CD4-positive, alpha-beta memory T cell (primary cell): ENCODE data around the gene CLEC5A. TPM values are rescaled to one million over a fixed set of nuclear protein-coding genes. Genes with fewer than 3 reads are reported as not detected.

Source experiments
- CTCF ChIA-PET: fragments of 350-600 bp; sonication (Branson Sonifier 250); formaldehyde crosslinking; loops from one replicate; lab custom pipeline; 2021; ENCODE audit warnings: inconsistent platforms; ENCODE audit not compliant: partially characterized antibody; lab: Charles Lee
- POLR2A ChIA-PET: fragments of 350-600 bp; sonication (Branson Sonifier 250); formaldehyde crosslinking; loops from one replicate; lab custom pipeline; 2021; ENCODE audit not compliant: partially characterized antibody; lab: Charles Lee
- DNase-seq, 5 donors: peaks; one replicate each; pipeline versions ENCODE4 v3.0.0 to v3.0.0-alpha.2; 2020 to 2022; ENCODE audit warnings: mixed read lengths in 1 of 5
- H3K27ac ChIP-seq: one replicate; pipeline ENCODE4 v1.7.0; 2013; ENCODE audit warnings: low read depth, low read length
- H3K27me3 ChIP-seq: 2 replicates; pipeline ENCODE4 v1.7.0; 2013; ENCODE audit warnings: mild to moderate bottlenecking, low read length, moderate library complexity; ENCODE audit not compliant: insufficient read depth
- H3K36me3 ChIP-seq: 2 replicates; pipeline ENCODE4 v1.7.0; 2013; ENCODE audit warnings: mild to moderate bottlenecking, low read length, moderate library complexity; ENCODE audit not compliant: insufficient read depth
- H3K4me1 ChIP-seq: 2 replicates; pipeline ENCODE4 v1.7.0; 2013; ENCODE audit warnings: mild to moderate bottlenecking, low read length, moderate library complexity; ENCODE audit not compliant: insufficient read depth
- H3K4me3 ChIP-seq, 2 donors: one replicate each; pipeline ENCODE4 v1.7.0; 2013; ENCODE audit warnings: low read length in 2 of 2, mild to moderate bottlenecking in 1 of 2
- H3K9me3 ChIP-seq, 2 donors: one replicate each; pipeline ENCODE4 v1.7.0; 2013; ENCODE audit warnings: low read length in 2 of 2, control low read depth in 1 of 2; ENCODE audit not compliant: control insufficient read depth in 1 of 2
- H3K27ac Mint-ChIP-seq, 7 donors: one replicate each; pipeline ENCODE4 v1.8.0; 2020 to 2021; ENCODE audit warnings: mixed read lengths in 7 of 7, mild to moderate bottlenecking in 6 of 7, inconsistent platforms in 3 of 7, moderate library complexity in 3 of 7
- H3K27me3 Mint-ChIP-seq, 2 donors: one replicate each; pipeline ENCODE4 v1.8.0; 2020 to 2021; ENCODE audit warnings: mixed read lengths in 2 of 2
- H3K36me3 Mint-ChIP-seq, 2 donors: one replicate each; pipeline ENCODE4 v1.8.0; 2020 to 2021; ENCODE audit warnings: mixed read lengths in 2 of 2, inconsistent platforms in 1 of 2, mild to moderate bottlenecking in 1 of 2
- H3K4me1 Mint-ChIP-seq, 4 donors: one replicate each; pipeline ENCODE4 v1.8.0; 2020 to 2021; ENCODE audit warnings: mixed read lengths in 4 of 4, mild to moderate bottlenecking in 1 of 4
- H3K4me3 Mint-ChIP-seq, 8 donors: one replicate each; pipeline ENCODE4 v1.8.0; 2020 to 2021; ENCODE audit warnings: mixed read lengths in 8 of 8, mild to moderate bottlenecking in 7 of 8, moderate library complexity in 6 of 8, inconsistent platforms in 3 of 8
- H3K9me3 Mint-ChIP-seq, 8 donors: one replicate each; pipeline ENCODE4 v1.8.0; 2020 to 2021; ENCODE audit warnings: mixed read lengths in 8 of 8, mild to moderate bottlenecking in 5 of 8, inconsistent platforms in 3 of 8, moderate library complexity in 1 of 8
- intact Hi-C: fragments of 100-400 bp; cut with micrococcal nuclease; formaldehyde crosslinking; loops from one replicate; pipeline ENCODE4 v1.15.1; 2023
- polyA plus RNA-seq, 2 donors: library from polyadenylated mRNA; unstranded; fragments of 300-500 nt; fragmentation: Illumina TruSeq; gene quantifications; one replicate each; pipeline ENCODE4 v1.2.3, GENCODE V29; 2021
- total RNA-seq, 2 experiments: library from RNA; stranded (reverse); gene quantifications; one replicate each; pipeline ENCODE4 v1.2.3, GENCODE V29; 2021

The CLEC5A gene
- total and polyA plus RNA-seq, 4 experiments from 2014 or later = 0.84 to 0.94 TPM; not detected in 2

DNA sequence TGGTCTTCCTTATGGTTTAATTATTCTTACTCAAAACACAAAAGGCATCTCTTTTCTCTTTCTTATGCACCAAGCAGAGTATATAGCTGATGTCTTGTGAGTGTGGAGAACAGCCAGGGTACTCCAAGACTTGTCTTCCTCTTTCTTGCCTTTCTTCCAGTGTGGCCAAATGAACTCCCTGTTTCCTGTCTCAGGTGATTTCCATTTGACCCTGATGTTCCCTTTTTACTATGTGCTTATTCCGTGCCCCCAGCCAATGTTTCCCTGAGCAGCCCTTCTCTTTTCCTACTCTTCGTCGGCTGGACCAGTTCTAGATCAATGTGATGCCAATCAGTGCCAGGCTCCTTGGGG is 18.0 kb downstream of the CLEC5A start:
- no peaks in the 10 kb centered on the region for H3K36me3 Mint-ChIP-seq
- intact Hi-C loops = no loop called here
- Histone ChIP-seq H3K27ac (no peak overlapping the region), H3K9me3 (no peaks in the 10 kb centered on the region), H3K4me3 (no peak overlapping the region), H3K36me3 (no peaks in the 10 kb centered on the region), H3K27me3 (no peaks in the 10 kb centered on the region), H3K4me1 (no peaks in the 10 kb centered on the region)
- ChIA-PET POLR2A (no interaction called here), CTCF (no interaction called here)
- no peak overlapping the region for H3K27ac Mint-ChIP-seq
- H3K4me1 Mint-ChIP-seq = no peaks in the 10 kb centered on the region
- H3K4me3 Mint-ChIP-seq = no peak overlapping the region
- H3K27me3 Mint-ChIP-seq = peaks cover 0 to 7% of the 10 kb centered on the region in 2 donors
- H3K9me3 Mint-ChIP-seq = peaks cover 0 to 18% (median 11%) of the 10 kb centered on the region in 8 donors
- no peak for DNase-seq

DNA sequence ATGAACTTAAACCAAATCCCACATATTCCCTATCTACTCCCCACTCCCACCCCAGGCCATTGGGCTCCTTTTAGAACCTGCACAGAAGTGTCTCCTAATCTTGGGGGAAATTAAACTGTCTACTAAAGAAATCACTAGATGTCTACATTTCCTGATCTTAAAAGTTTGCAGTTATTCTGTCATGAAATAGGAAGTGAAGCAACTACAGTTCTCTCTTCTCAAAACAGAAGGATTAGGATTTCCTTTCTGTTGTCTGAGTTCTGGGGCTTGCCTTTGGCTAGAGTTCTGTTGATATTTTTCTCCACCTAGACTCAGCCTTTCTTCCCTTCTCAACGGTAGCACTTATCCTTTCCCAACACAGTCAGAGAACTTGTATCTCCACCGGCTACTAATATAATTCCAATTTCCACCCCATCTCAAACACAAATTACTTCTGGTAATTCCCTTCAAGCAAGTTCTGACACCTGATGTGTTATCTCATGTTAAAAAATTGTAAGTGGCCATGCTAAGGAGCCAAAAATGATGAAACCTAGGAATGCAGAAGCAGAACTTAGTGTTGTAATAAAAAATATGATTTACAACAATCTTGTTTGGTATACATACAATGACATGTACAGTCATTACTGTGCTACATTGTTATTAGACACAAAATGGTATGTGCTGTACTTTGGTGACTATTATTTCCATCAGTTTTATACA is 18.5 kb downstream of the CLEC5A start:
- Histone ChIP-seq H3K27me3 (no peaks in the 10 kb centered on the region), H3K36me3 (no peaks in the 10 kb centered on the region), H3K27ac (no peak overlapping the region), H3K4me3 (no peak overlapping the region), H3K9me3 (no peaks in the 10 kb centered on the region), H3K4me1 (no peaks in the 10 kb centered on the region)
- H3K27ac Mint-ChIP-seq = no peak overlapping the region
- H3K4me3 Mint-ChIP-seq = no peak overlapping the region
- ChIA-PET POLR2A (no interaction called here), CTCF (no interaction called here)
- H3K4me1 Mint-ChIP-seq = no peaks in the 10 kb centered on the region
- no peaks in the 10 kb centered on the region for H3K36me3 Mint-ChIP-seq
- intact Hi-C loops = no loop called here
- peaks cover 0 to 18% (median 11%) of the 10 kb centered on the region in 8 donors for H3K9me3 Mint-ChIP-seq
- no peak for DNase-seq
- peaks cover 0 to 7% of the 10 kb centered on the region in 2 donors for H3K27me3 Mint-ChIP-seq

DNA sequence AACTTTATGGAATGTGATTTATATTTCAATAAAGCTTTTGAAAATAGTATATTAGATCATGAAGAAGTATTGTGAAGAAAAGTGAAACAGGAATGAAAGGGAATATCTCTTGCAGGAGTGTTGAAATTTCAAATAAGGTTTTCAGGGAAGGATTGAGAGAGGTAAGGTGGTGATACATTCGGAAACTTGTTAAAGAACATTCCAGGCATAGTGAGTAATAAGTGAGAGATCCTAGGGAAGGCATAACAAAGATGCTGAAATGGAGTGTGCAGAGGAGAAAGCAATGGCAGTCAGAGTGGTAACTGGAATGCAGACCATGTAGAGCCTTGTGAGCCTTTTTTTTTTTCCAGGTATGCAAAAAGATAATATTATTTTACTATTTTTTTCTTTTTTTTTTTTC is 26.5 kb downstream of the CLEC5A start:
- DNase-seq = no peak
- H3K36me3 ChIP-seq = no peaks in the 10 kb centered on the region
- no peak overlapping the region for H3K4me3 ChIP-seq
- Mint-ChIP-seq H3K36me3 (no peaks in the 10 kb centered on the region), H3K4me1 (no peaks in the 10 kb centered on the region), H3K4me3 (no peak overlapping the region), H3K27me3 (no peaks in the 10 kb centered on the region), H3K27ac (no peak overlapping the region), H3K9me3 (peaks cover 0 to 5% (median 3%) of the 10 kb centered on the region in 8 donors)
- no peaks in the 10 kb centered on the region for H3K27me3 ChIP-seq
- intact Hi-C loops = no loop called here
- H3K4me1 ChIP-seq = no peaks in the 10 kb centered on the region
- H3K9me3 ChIP-seq = no peaks in the 10 kb centered on the region
- ChIA-PET POLR2A (no interaction called here), CTCF (no interaction called here)
- H3K27ac ChIP-seq = no peak overlapping the region

DNA sequence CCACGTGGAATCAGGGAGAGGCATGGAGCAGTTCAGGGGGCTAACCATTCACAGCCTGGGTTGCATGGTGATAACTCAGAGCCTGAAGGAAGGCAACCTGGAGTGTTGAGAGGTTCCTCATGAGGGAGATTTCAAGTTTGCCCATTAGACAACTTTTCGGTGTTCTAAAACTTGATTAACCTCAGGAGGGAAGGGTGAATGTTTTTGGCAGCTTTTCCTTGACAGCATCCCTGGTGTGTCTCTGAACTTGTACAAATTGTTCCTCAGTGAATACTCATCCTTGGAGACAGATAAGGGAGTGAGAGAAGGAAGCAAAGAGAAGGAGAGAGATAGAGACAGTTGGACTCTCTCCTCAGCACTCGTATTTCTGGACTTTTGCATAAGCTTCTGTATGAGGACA is 30.7 kb downstream of the CLEC5A start, which contains the start of gene OR9A4:
Gene OR9A4, plus strand, starts transcription at position 301 of the 400 bp plus-strand sequence. CDS start 2,477 bp downstream, outside the sequence.
- H3K27ac Mint-ChIP-seq = no peak within 1 kb of the TSS
- H3K4me1 ChIP-seq = no peaks in the 10 kb centered on the region
- no peak for DNase-seq
- H3K27me3 Mint-ChIP-seq = peaks cover 0 to under 1% of the 10 kb centered on the region in 2 donors
- H3K36me3 Mint-ChIP-seq = no peaks in the 10 kb centered on the region
- peaks cover 0 to 5% (median 3%) of the 10 kb centered on the region in 8 donors for H3K9me3 Mint-ChIP-seq
- POLR2A ChIA-PET = no interaction called here
- intact Hi-C loops = no loop called here
- no peaks in the 10 kb centered on the region for H3K36me3 ChIP-seq
- no peaks in the 10 kb centered on the region for H3K27me3 ChIP-seq
- H3K4me1 Mint-ChIP-seq = no peaks in the 10 kb centered on the region
- no peaks in the 10 kb centered on the region for H3K9me3 ChIP-seq
- no peak within 1 kb of the TSS for H3K4me3 Mint-ChIP-seq
- CTCF ChIA-PET = no interaction called here
- no peak within 1 kb of the TSS for H3K4me3 ChIP-seq
- H3K27ac ChIP-seq = no peak within 1 kb of the TSS

DNA sequence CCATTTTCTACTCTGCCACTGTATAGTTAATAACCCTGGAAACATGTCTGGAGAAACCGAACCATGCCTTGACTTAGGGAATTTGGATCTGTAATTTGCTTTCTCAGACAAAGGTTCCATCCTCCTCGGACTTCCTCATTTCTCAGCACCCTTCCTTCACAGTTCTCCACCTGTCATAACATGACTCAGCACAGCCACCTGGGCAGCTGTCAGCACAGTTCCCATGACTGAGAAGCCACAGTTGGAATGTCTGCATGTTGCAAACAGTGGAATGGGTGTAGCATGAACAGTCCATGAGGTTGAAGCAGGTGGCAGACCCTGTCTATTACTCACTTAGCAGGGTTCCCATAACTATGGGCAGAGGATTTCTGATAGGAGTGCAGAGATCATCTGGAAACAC is 31.2 kb downstream of the CLEC5A start:
- H3K27ac ChIP-seq = no peak overlapping the region
- no peak overlapping the region for H3K4me3 Mint-ChIP-seq
- peaks cover 0 to 5% (median 3%) of the 10 kb centered on the region in 8 donors for H3K9me3 Mint-ChIP-seq
- POLR2A ChIA-PET = no interaction called here
- H3K36me3 Mint-ChIP-seq = no peaks in the 10 kb centered on the region
- H3K27ac Mint-ChIP-seq = no peak overlapping the region
- H3K36me3 ChIP-seq = no peaks in the 10 kb centered on the region
- H3K9me3 ChIP-seq = no peaks in the 10 kb centered on the region
- DNase-seq = no peak
- H3K27me3 ChIP-seq = no peaks in the 10 kb centered on the region
- intact Hi-C loops = no loop called here
- CTCF ChIA-PET = no interaction called here
- no peaks in the 10 kb centered on the region for H3K4me1 Mint-ChIP-seq
- H3K27me3 Mint-ChIP-seq = peaks cover 0 to 6% of the 10 kb centered on the region in 2 donors
- H3K4me1 ChIP-seq = no peaks in the 10 kb centered on the region
- no peak overlapping the region for H3K4me3 ChIP-seq

DNA sequence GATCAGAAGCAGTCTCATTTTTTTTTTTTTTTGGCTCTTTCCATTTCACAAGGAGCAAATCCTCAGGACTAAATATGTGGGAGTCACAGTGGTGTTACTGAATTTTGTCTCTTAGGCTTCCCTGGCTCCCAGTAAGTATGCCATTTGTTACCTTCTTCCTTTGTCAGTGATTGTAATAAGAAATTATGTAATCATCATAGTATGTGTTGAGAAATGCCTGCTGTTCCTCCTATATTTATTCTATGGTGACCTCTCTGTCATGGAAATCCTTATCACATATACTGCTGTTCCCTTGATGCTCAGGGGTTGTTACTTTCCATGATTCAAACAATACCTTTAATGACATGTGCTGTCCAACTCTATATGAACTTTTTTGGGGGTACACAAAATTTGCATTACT is 35.4 kb downstream of the CLEC5A start:
- intact Hi-C loops = no loop called here
- H3K36me3 ChIP-seq = no peaks in the 10 kb centered on the region
- H3K27ac Mint-ChIP-seq = no peak overlapping the region
- no peak overlapping the region for H3K4me3 Mint-ChIP-seq
- H3K4me1 Mint-ChIP-seq = no peaks in the 10 kb centered on the region
- ChIA-PET POLR2A (no interaction called here), CTCF (no interaction called here)
- H3K27me3 ChIP-seq = no peaks in the 10 kb centered on the region
- H3K9me3 Mint-ChIP-seq = peaks cover 0 to 3% (median 0%) of the 10 kb centered on the region in 8 donors
- no peaks in the 10 kb centered on the region for H3K4me1 ChIP-seq
- H3K9me3 ChIP-seq = no peaks in the 10 kb centered on the region
- H3K4me3 ChIP-seq = no peak overlapping the region
- H3K27ac ChIP-seq = no peak overlapping the region
- DNase-seq = no peak
- no peaks in the 10 kb centered on the region for H3K36me3 Mint-ChIP-seq
- H3K27me3 Mint-ChIP-seq = peaks cover 4 to 7% of the 10 kb centered on the region in 2 donors

DNA sequence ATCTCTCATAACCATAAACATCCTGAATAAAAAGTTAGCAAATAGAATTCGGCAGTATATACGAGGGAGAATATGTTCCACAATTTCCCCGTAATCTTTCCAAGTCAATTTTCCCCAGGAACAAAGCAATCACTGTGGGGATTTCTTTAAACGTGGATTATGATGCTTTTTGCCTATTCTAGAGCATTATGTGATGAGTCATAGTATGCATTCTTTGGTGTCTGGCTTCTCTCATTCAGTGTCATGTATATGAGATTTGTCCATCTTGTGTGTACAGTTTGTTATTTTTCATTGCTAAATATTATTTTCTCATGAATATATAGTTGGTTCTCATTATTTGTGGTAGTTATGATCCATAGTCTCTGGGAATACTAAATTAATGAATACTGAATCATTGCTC is 40.5 kb downstream of the CLEC5A start:
- DNase-seq = no peak
- intact Hi-C loops = no loop called here
- H3K9me3 Mint-ChIP-seq = peaks cover 0 to 5% (median 0%) of the 10 kb centered on the region in 8 donors
- H3K4me3 ChIP-seq = no peak overlapping the region
- POLR2A ChIA-PET = no interaction called here
- no peaks in the 10 kb centered on the region for H3K27me3 ChIP-seq
- H3K4me3 Mint-ChIP-seq = no peak overlapping the region
- H3K27ac Mint-ChIP-seq = no peak overlapping the region
- H3K4me1 ChIP-seq = no peaks in the 10 kb centered on the region
- no peaks in the 10 kb centered on the region for H3K36me3 ChIP-seq
- H3K27me3 Mint-ChIP-seq = peaks cover 5 to 7% of the 10 kb centered on the region in 2 donors
- CTCF ChIA-PET = no interaction called here
- no peaks in the 10 kb centered on the region for H3K4me1 Mint-ChIP-seq
- no peak overlapping the region for H3K27ac ChIP-seq
- H3K36me3 Mint-ChIP-seq = no peaks in the 10 kb centered on the region
- H3K9me3 ChIP-seq = no peaks in the 10 kb centered on the region
